ENCODE measurements around the gene PDE4C.

PDE4C gene

DNA sequence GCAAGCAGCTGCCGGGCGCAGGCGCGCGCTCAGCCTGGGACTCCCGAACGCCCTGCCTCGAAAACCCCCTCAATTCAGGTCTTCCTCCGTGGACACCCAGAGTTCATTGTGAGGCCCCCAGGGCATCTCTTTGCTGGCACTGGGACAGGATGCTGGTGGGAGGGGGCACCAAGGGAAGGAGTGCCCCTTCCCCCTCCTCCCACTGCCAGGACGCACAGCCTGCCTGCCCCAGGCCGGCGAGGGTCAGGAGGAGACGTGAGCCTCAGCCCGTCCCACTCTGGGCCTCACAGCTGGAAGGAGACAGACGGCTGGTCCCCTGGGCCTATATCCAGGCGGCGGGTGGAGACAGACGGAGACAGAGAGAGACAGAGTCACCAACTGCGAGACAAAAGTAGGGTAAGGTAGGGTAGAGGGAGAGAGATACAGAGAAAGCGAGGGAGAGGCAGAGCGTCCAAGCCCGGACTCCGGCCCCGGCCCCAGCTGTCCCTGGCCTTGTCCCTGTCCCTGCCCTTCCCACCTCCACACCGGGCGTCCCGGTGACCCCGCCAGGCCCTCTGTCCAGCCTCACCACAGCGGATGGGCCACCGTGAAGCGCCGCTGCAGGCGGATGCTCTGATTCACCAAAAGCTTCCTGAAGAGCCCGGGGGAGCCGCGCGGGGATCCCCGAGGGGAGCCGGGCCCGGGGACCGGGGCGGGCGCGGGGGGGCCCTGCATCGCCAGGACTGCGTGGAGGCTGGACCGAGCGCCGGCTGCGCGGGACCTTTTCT lies at the start of gene PDE4C:
Gene PDE4C, minus strand, starts transcription at position 737 of the 767 bp plus-strand sequence. Its CDS starts 23 bp downstream, at position 714.
- no peak for DNase-seq (ENCODE audit: low read depth)

GRCh38 chr19:18274781-18275356 lies 48.6 kb upstream of the PDE4C start:
- DNase-seq (ENCODE audit: low read depth): no peak

GRCh38 chr19:18274219-18274780 lies 48.1 kb upstream of the PDE4C start, which contains the start of gene IQCN:
TSS of gene IQCN (minus strand) at chr19:18274452. CDS start at chr19:18269478, 4,974 bp downstream.
- no peak for DNase-seq (ENCODE audit: low read depth)

- DNase-seq (ENCODE audit: low read depth): no peak
These were observed 47.5 kb upstream of the PDE4C start for GRCh38 chr19:18273561-18274218.

GRCh38 chr19:18271433-18271841 lies 45.2 kb upstream of the PDE4C start:
- DNase-seq (ENCODE audit: low read depth): no peak

- no peak for DNase-seq (ENCODE audit: low read depth)
These were observed 44.1 kb upstream of the PDE4C start for GRCh38 chr19:18270326-18270725.

DNA sequence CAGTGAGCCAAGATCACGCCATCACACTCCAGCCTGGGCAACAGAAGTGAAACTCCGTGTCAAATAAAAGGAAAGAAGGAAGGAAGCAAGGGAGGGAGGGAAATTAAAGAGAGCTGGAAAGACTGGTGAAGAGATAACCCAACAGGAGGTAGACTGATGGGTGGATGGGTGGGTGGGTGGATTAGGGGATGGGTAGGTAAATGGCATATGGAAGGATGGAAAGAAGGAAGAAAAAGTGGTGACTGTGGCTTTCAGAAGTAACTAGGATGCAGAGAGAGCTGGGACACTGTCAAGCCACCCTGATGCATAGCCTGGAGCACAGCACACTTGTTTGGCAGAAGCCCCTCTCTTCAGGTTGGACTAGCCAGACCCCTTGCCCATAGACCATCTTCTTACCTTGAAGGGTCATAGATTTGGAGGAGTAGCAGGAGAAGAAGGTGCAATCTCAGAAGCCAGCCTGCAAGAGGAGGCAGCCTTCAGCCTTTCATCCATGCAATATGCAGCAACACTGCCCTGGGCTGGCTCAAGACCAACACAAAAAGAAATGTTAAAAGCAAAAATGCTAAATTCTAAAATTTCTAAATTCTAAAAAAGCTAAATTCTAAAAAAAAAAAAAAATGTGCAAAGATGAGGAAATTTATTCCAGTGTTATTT lies 43.0 kb upstream of the PDE4C start:
- no peak for DNase-seq (ENCODE audit: low read depth)

GRCh38 chr19:18266771-18267686 lies 40.8 kb upstream of the PDE4C start:
- DNase-seq (ENCODE audit: low read depth): no peak

DNA sequence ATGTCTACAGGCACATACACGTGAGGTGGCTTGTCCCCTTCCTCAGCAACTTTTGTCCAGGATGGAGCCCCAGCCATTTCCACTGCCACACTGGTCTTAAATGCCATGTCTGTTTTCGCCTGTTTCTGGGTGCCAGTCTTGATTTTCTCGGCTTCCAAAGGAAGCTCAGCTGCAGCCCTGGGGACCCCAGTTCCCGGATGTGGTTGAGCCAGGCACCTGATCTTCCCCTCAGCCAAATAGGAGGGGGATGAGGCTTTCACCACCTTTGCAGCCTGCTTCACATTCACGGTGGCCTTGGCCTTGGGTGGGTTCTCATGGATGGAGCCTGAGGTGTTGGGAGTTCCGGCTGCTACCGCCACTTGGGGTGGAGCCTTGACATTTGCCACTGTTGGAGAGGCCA lies 39.3 kb upstream of the PDE4C start:
- DNase-seq (ENCODE audit: low read depth): no peak

GRCh38 chr19:18264971-18265540 lies 38.8 kb upstream of the PDE4C start:
- no peak for DNase-seq (ENCODE audit: low read depth)

DNA sequence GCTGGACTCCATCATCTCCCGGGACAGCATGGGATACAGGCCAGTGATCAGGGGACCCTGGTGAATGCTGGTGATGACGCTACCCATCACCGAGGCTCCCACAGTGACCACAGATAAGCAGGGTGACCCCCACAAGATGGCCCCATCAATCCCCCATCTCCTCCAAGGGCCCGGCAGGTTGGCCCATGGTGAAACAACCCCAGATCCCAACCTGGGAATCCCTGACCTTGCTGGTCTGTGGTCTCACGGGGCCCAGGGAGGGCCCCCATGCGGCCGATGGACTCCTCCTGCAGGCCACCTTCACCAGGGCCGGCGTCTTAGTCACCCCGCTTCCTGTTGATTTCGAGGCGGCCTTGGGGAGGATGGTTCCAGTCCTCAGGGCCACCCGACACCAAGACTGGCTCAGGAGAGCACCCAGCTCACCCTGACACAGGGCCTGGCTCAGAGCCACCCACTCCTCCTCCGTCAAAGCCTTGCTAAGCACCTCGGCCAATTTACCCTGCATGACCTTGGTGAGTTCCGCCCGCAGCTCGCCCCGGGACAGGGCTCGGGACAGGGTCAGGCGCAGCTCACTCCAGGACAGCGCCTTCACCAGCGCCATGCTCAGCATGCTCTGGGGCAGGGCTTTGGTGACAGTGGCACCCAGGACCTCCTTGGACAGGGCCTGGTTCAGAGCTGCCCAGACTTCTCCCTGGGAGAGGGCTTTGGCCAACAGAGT lies 38.1 kb upstream of the PDE4C start:
- DNase-seq (ENCODE audit: low read depth): no peak

GRCh38 chr19:18263324-18264136 lies 37.3 kb upstream of the PDE4C start:
- DNase-seq (ENCODE audit: low read depth): no peak

DNA sequence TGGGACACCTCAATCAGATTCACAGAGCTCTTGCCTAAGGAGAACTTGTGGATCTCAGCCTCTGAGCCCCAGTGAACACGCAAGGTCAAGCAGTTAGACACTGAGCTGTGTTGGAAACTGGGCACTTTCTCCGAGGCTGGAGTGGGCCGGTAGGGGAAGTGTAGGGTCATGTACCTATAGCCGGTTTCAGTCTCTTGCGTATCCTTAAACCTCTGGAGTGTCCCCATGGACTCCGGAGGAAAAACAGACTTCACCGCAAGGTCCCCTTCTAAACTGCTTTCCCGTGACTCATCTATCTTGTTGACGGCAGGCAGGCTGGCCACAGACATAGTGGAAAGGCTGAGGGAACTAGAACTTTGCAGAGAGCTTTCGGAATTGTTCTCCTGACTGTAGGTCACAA lies 36.7 kb upstream of the PDE4C start:
- no peak for DNase-seq (ENCODE audit: low read depth)

DNA sequence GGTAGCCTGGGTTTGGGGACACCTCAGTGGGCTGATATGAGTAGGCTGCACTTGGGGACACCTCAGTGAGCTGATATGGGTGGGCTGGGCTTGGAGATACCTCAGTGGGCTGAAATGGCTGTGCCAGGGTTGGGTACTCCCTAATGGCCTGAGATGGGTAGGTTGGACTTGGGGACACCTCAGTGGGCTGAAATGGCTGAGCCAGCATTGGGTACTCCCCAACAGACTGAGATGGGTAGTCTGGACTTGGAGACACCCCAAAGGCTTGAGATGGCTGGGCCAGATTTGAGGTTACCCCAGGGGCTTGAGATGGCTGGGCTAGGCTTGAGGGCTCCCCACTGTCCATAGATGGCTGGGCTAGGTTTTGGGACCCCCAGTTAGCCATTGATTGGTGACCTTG lies 35.9 kb upstream of the PDE4C start:
- no peak for DNase-seq (ENCODE audit: low read depth)

GRCh38 chr19:18261474-18261873 lies 35.2 kb upstream of the PDE4C start:
- no peak for DNase-seq (ENCODE audit: low read depth)

DNA sequence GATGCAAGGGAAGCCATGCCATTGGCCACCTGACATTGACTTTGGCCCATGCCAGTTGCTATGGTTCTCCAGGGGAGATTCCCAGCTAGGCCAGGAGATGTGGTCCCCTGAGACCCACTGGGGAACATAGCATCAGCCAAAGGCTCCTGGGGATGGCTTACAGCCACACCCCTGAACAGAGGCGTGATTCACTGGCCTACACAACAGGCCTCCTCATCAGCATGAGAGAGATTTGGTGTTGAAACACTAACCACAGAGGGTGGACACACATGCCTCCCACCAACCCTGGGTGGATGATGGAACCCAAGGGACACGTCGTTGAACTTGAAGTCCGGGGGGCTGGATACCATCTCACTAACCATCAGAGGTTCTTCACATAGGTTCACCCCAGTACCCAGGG lies 33.7 kb upstream of the PDE4C start:
- DNase-seq (ENCODE audit: low read depth): no peak

DNA sequence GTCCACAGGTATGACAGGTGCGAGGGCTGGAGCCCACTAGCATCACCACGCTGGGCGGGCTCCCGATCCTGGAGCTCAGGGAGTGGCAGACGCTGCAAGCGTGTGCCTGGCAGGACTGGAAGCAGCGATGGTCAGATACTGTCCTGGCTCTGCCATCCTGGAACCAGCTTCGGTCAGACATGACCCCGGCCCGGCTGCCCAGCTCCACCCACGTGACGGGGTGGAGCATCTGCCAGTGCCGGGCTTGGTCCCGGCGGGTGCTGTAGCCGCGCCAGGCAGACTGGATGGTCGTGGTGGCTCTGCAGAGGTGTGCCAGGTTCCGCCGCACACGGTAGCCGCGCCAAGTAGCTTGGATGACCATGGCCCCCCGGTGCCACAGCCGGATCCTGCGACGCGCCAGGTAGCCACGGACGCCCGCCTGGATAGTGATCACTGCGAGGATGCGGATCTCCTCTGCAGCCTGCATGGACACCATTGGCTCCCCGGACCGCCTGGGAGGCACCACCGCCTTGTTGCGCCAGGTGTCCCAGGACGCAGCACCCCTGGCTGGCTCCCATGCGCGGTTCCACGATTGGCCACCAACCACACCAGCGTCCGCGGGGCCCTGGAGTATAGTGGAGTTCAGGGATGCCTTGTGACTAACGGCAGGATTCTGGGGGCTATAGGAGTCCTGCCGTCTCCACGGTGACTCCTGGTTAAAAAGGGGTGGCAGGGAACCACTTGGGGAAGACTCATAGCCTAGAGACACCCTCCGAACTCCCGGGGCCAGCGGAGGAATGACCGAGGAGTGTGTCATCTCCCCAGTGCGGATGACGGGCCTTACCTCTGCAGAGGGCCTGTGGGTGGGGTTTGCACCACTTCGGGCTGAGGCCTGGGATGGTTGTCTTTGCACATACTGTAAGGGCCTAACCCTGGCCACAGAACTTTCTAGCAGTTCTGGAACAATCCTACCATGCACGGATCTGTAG lies 31.5 kb upstream of the PDE4C start:
- no peak for DNase-seq (ENCODE audit: low read depth)
